HepG2 (cell line): Measurements from ENCODE around the gene CCDC57. TPM values are rescaled to one million over a fixed set of nuclear protein-coding genes. Genes with fewer than 3 reads are reported as not detected.

ENCODE experiments used
- DMTF1 ChIP-seq: sonication (generic); formaldehyde crosslinking; IDR thresholded peaks from 2 replicates; pipeline ENCODE4 v1.4.0; 2020; ENCODE audit warnings: mild to moderate bottlenecking, missing genetic modification reagents
- MYPOP ChIP-seq: sonication (generic); formaldehyde crosslinking; IDR thresholded peaks from 2 replicates; pipeline ENCODE4 v1.8.1; 2023; ENCODE audit warnings: mild to moderate bottlenecking, moderate library complexity, missing genetic modification reagents
- NCOA5 ChIP-seq: sonication (generic); formaldehyde crosslinking; IDR thresholded peaks from 2 replicates; pipeline ENCODE4 v1.4.0; 2020; ENCODE audit warnings: missing genetic modification reagents
- NR0B2 ChIP-seq: sonication (generic); formaldehyde crosslinking; IDR thresholded peaks from 2 replicates; pipeline ENCODE4 v1.4.0; 2020; ENCODE audit warnings: mild to moderate bottlenecking, missing genetic modification reagents
- PLSCR1 ChIP-seq: sonication (generic); formaldehyde crosslinking; IDR thresholded peaks from 2 replicates; pipeline ENCODE4 v1.5.0; 2020; ENCODE audit warnings: missing genetic modification reagents, mild to moderate bottlenecking, borderline replicate concordance
- RAD21 ChIP-seq: fragments of 450-650 bp; formaldehyde crosslinking; IDR thresholded peaks from 2 replicates; pipeline ENCODE4 v1.5.0; 2020; ENCODE audit warnings: mild to moderate bottlenecking
- SMAD9 ChIP-seq: sonication (generic); formaldehyde crosslinking; IDR thresholded peaks from 2 replicates; pipeline ENCODE4 v1.5.1; 2020; ENCODE audit warnings: mild to moderate bottlenecking, missing genetic modification reagents
- ZEB1 ChIP-seq: IDR thresholded peaks from 2 replicates; pipeline ENCODE4 v1.6.1; 2012; ENCODE audit warnings: mild to moderate bottlenecking, low read depth, inconsistent platforms; ENCODE audit not compliant: insufficient replicate concordance
- ZGPAT ChIP-seq: IDR thresholded peaks from 2 replicates; pipeline ENCODE4 v1.6.1; 2016; ENCODE audit warnings: mild to moderate bottlenecking
- ZNF276 ChIP-seq: sonication (generic); formaldehyde crosslinking; IDR thresholded peaks from 2 replicates; pipeline ENCODE4 v1.4.0; 2020; ENCODE audit warnings: mild to moderate bottlenecking, low read depth, missing genetic modification reagents
- ZNF441 ChIP-seq: sonication (generic); formaldehyde crosslinking; IDR thresholded peaks from 2 replicates; pipeline ENCODE4 v1.7.0; 2021; ENCODE audit warnings: missing genetic modification reagents, borderline replicate concordance
- ZNF513 ChIP-seq: sonication (generic); formaldehyde crosslinking; conservative IDR thresholded peaks from 2 replicates; pipeline ENCODE4 v1.5.0; 2020; ENCODE audit warnings: missing genetic modification reagents
- ZNF546 ChIP-seq: sonication (generic); formaldehyde crosslinking; conservative IDR thresholded peaks from 2 replicates; pipeline ENCODE4 v1.8.1; 2023; ENCODE audit warnings: mild to moderate bottlenecking, missing genetic modification reagents
- ZNF589 ChIP-seq: sonication (generic); formaldehyde crosslinking; conservative IDR thresholded peaks from 2 replicates; pipeline ENCODE4 v1.8.0; 2022; ENCODE audit warnings: mild to moderate bottlenecking, moderate library complexity, missing genetic modification reagents
- ZNF782 ChIP-seq: sonication (generic); formaldehyde crosslinking; IDR thresholded peaks from 2 replicates; pipeline ENCODE4 v1.4.0; 2020; ENCODE audit warnings: missing genetic modification reagents, mild to moderate bottlenecking, borderline replicate concordance
- ZNF788 ChIP-seq: sonication (generic); formaldehyde crosslinking; IDR thresholded peaks from 2 replicates; pipeline ENCODE4 v1.5.0; 2020; ENCODE audit warnings: mild to moderate bottlenecking, missing genetic modification reagents, borderline replicate concordance
- ZNF790 ChIP-seq: sonication (generic); formaldehyde crosslinking; IDR thresholded peaks from 2 replicates; pipeline ENCODE4 v1.8.0; 2022; ENCODE audit warnings: missing genetic modification reagents, mild to moderate bottlenecking, borderline replicate concordance
- polyA plus RNA-seq, 8 experiments: library from polyadenylated mRNA; depleted of rRNA in 3 of 8; stranded (reverse) in 7 of 8; unstranded in 1 of 8; fragments of >200 nt; fragmentation: Illumina TruSeq in 4 of 8; extraction: Trizol in 4 of 8; gene quantifications; 2 replicates each; pipeline versions ENCODE4 v1.2.1 to v1.2.3, GENCODE V29; 2011 to 2016; ENCODE audit warnings: low read depth in 4 of 8, missing spikeins in 1 of 8, mixed read lengths in 1 of 8; ENCODE audit not compliant: insufficient read depth in 1 of 8
- total RNA-seq, 5 experiments: library from RNA; depleted of rRNA; stranded (reverse); fragments of >200 nt; fragmentation: Illumina TruSeq; extraction: Trizol; gene quantifications; 2 replicates each; pipeline ENCODE4 v1.2.3, GENCODE V29; 2016; ENCODE audit warnings: low read depth in 1 of 5

Gene CCDC57
- total and polyA plus RNA-seq, 2 of the 13 experiments (the other 11 are each of a cell fraction or from before 2014, with no cell fraction given), result 59.3 to 59.9 TPM

- TF ChIP-seq ZNF276 (CRISPR knock-in tag) (no peak), DMTF1 (CRISPR knock-in tag) (no peak), ZGPAT (CRISPR knock-in tag) (0 out of 2 replicates have a peak, but pooled peaks have one; percentile 10), ZNF441 (CRISPR knock-in tag) (peak; percentile 91), ZNF788 (0 out of 2 replicates have a peak, but pooled peaks have one; percentile 7), ZNF546 (CRISPR knock-in tag) (0 out of 2 replicates have a peak, but pooled peaks have one; percentile 12), SMAD9 (CRISPR knock-in tag) (no peak), ZNF790 (CRISPR knock-in tag) (no peak), NCOA5 (CRISPR knock-in tag) (peak; percentile 36; the same call in 1 of the 2 replicates), ZNF589 (CRISPR knock-in tag) (peak; percentile 61; the same call in 1 of the 2 replicates), ZEB1 (peak; percentile 35), MYPOP (CRISPR knock-in tag) (no peak), RAD21 (CRISPR knock-in tag) (peak; percentile 47; the same call in 1 of the 2 replicates), ZNF782 (CRISPR knock-in tag) (peak; percentile 60; the same call in 1 of the 2 replicates), ZNF513 (CRISPR knock-in tag) (0 out of 2 replicates have a peak, but pooled peaks have one; percentile 81), PLSCR1 (CRISPR knock-in tag) (no peak), NR0B2 (CRISPR knock-in tag) (0 out of 2 replicates have a peak, but pooled peaks have one; percentile 17)
These were observed 136.4 kb downstream of the CCDC57 start (continued) for GRCh38 chr17:82076018-82076784.
